Measurements from ENCODE around the gene ERN1.

DNA sequence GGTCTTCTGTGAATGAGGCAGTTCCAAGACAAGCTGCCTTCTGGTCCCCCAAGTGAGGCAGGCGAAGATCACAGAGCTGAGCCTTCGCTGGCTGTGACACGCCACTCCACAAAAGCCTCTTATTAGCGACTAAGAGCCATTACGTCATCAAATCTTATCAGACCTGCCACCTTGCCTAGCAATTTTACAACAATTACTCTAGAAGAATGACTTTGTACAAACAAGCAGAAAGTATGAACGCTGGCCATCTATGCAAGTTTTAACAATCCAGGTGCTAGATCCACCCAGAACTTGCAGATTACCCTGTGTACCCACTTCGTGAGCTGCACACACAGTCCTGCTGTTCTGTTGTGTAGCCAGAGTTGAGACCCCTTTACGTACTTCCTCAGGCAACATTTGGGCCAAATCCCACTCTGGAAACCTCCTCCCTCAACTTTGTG lies 105.7 kb downstream of the ERN1 start:
- TF ChIP-seq FOXP2 (optimal IDR thresholded peaks at IDR 0.05; ENCODE audit: control extremely low read depth, extremely low read length, insufficient read depth) (no peak), POLR2AphosphoS5 (IDR thresholded peaks at IDR 0.05; ENCODE audit: borderline replicate concordance, low read depth, low read length) (no peak)
